Measurements from ENCODE around the gene EVPLL.
"Not testable (repeated sequence)": the region's sequence is repeated elsewhere in the genome, so short reads cannot be mapped to it uniquely, and the experiment has no call there.

Gene EVPLL

DNA sequence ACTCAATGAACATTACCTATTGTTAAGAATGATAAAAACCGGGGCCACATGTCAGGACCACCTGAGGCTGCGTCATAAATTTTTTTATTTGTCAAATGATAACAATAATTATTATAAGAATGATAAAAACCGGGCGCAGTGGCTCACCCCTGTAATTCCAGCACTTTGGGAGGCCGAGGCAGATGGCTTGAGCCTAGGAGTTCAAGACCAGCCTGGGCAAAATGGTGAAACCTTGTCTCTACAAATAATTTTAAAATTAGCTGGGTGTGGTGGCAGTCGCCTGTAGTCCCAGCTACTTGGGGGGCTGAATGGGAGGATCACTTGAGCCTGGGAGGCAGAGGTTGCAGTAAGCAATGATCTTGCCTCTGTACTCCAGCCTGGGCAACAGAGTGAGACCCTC, 13.4 kb upstream of the EVPLL start:
- H3K4me1 ChIP-seq (ENCODE audit: low read length), result no peaks in the 10 kb centered on the region
- H3K4me3 ChIP-seq (ENCODE audit: low read length), result no peak overlapping the region
- H3K4me2 ChIP-seq (ENCODE audit: low read length), result no peak overlapping the region
- H2AFZ ChIP-seq (ENCODE audit: low read depth, low read length), result no peak overlapping the region
- no peak overlapping the region for H3K27ac ChIP-seq (ENCODE audit: low read length)
- H3K36me3 ChIP-seq (replicated peaks; ENCODE audit: low read depth, low read length), result no peaks in the 10 kb centered on the region
- no peaks in the 10 kb centered on the region for H3K27me3 ChIP-seq (ENCODE audit: low read depth, low read length)
- no peak overlapping the region for H3K9ac ChIP-seq (ENCODE audit: low read length)
- no peaks in the 10 kb centered on the region for H3K9me3 ChIP-seq (ENCODE audit: insufficient read depth, low read length)
- H3K79me2 ChIP-seq (ENCODE audit: low read length), result no peaks in the 10 kb centered on the region
- H4K20me1 ChIP-seq (ENCODE audit: insufficient read depth, low read length), result no peaks in the 10 kb centered on the region
- no peak for TF ChIP-seq EZH2phosphoT487 (IDR thresholded peaks at IDR 0.05; ENCODE audit: low read depth)
- TF ChIP-seq, protein P1, sequence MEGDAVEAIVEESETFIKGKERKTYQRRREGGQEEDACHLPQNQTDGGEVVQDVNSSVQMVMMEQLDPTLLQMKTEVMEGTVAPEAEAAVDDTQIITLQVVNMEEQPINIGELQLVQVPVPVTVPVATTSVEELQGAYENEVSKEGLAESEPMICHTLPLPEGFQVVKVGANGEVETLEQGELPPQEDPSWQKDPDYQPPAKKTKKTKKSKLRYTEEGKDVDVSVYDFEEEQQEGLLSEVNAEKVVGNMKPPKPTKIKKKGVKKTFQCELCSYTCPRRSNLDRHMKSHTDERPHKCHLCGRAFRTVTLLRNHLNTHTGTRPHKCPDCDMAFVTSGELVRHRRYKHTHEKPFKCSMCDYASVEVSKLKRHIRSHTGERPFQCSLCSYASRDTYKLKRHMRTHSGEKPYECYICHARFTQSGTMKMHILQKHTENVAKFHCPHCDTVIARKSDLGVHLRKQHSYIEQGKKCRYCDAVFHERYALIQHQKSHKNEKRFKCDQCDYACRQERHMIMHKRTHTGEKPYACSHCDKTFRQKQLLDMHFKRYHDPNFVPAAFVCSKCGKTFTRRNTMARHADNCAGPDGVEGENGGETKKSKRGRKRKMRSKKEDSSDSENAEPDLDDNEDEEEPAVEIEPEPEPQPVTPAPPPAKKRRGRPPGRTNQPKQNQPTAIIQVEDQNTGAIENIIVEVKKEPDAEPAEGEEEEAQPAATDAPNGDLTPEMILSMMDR (IDR thresholded peaks at IDR 0.05; ENCODE audit: low read depth, low read length), result no peak

DNA sequence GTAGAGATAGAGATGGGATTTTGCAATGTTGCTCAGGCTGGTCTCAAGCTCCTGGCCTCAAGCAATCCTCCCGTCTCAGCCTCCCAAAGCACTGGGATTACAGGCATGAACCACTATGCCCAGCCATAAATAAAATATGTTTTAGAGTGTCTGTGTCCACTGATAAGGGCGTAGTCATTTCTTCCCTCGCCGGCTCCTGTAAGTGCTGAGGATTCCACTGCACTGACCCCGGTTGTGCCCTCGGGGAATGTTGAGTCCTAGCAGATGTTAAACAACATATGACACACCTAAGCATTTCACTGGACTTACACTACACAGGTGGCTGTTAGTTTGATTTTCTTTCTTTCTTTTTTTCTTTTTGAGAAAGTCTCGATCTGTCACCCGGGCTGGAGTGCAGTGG, 8.6 kb upstream of the EVPLL start:
- Histone ChIP-seq H3K9me3 (ENCODE audit: insufficient read depth, low read length) (no peaks in the 10 kb centered on the region), H3K9ac (ENCODE audit: low read length) (no peak overlapping the region), H3K27ac (ENCODE audit: low read length) (no peak overlapping the region), H3K4me2 (ENCODE audit: low read length) (no peak overlapping the region), H4K20me1 (ENCODE audit: insufficient read depth, low read length) (no peaks in the 10 kb centered on the region), H2AFZ (ENCODE audit: low read depth, low read length) (no peak overlapping the region), H3K4me1 (ENCODE audit: low read length) (no peaks in the 10 kb centered on the region), H3K79me2 (ENCODE audit: low read length) (no peaks in the 10 kb centered on the region), H3K36me3 (replicated peaks; ENCODE audit: low read depth, low read length) (no peaks in the 10 kb centered on the region), H3K4me3 (ENCODE audit: low read length) (no peak overlapping the region), H3K27me3 (ENCODE audit: low read depth, low read length) (no peaks in the 10 kb centered on the region)
- TF ChIP-seq EZH2phosphoT487 (IDR thresholded peaks at IDR 0.05; ENCODE audit: low read depth), result no peak
- TF ChIP-seq, protein P1 (IDR thresholded peaks at IDR 0.05; ENCODE audit: low read depth, low read length), result no peak

DNA sequence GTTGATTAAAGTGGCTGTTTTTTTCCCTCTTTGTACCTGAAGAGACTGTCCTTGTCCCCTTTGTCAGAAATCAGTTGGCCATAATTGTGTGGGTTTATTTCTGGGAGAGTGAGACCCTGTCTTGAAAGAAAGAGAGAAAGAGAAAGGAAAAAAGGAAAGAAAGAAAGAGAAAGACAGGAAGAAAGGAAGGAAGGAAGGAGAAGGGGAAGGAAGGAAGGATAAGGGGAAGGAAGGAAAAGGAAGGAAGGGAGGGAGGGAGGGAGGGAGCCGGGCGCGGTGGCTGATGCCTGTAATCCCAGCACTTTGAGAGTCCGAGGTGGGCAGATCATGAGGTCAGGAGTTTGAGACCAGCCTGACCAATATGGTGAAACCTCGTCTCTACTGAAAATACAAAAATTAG, 6.8 kb upstream of the EVPLL start:
- Histone ChIP-seq H3K9me3 (ENCODE audit: insufficient read depth, low read length) (no peaks in the 10 kb centered on the region), H3K36me3 (replicated peaks; ENCODE audit: low read depth, low read length) (no peaks in the 10 kb centered on the region)
- no peak for TF ChIP-seq EZH2phosphoT487 (IDR thresholded peaks at IDR 0.05; ENCODE audit: low read depth)
- TF ChIP-seq, protein P1 (IDR thresholded peaks at IDR 0.05; ENCODE audit: low read depth, low read length), result no peak

DNA sequence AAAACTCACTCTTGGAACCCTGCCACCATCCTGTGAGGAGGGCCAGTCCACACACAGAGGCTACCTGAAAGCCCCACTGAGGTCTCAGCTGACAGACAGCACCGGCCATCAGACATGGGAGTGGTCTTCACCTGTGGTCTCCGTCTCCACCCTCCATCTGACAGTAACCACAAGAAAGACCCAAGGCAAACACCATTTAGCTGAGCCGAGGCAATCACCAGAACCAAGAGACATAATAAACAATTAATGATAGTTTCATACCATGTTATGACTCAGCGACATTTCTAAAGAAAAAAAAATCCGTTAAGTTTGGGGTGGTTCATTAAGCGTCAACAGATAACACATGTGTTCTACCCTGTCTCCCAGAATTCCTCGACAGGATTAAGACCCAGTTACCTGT, 6.1 kb upstream of the EVPLL start:
- H3K9ac ChIP-seq (ENCODE audit: low read length), result no peak overlapping the region
- H3K4me2 ChIP-seq (ENCODE audit: low read length), result no peak overlapping the region

More for the DNA sequence above, 6.8 kb upstream of the EVPLL start:
- H4K20me1 ChIP-seq (ENCODE audit: insufficient read depth, low read length), result no peaks in the 10 kb centered on the region
- no peak overlapping the region for H3K27ac ChIP-seq (ENCODE audit: low read length)
- no peaks in the 10 kb centered on the region for H3K79me2 ChIP-seq (ENCODE audit: low read length)
- no peak overlapping the region for H2AFZ ChIP-seq (ENCODE audit: low read depth, low read length)
- H3K4me3 ChIP-seq (ENCODE audit: low read length), result no peak overlapping the region
- H3K9ac ChIP-seq (ENCODE audit: low read length), result no peak overlapping the region
- no peak overlapping the region for H3K4me2 ChIP-seq (ENCODE audit: low read length)
- H3K4me1 ChIP-seq (ENCODE audit: low read length), result no peaks in the 10 kb centered on the region
- H3K27me3 ChIP-seq (ENCODE audit: low read depth, low read length), result no peaks in the 10 kb centered on the region

DNA sequence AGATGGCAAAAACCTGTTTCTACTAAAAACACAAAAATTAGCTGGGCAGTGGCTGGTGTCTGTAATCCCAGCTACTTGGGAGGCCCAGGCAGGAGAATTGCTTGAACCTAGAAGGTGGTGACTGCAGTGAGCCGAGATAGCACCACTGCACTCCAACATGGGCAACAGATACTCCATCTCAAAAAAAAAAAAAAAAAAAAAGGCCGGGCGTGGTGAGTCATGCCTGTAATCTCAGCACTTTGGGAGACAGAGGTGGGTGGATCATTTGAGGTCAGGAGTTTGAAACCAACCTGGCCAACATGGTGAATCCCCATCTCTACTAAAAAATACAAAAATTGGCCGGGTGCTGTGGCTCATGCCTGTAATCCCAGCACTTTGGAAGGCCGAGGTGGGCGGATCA, 4.4 kb upstream of the EVPLL start:
- H3K27me3 ChIP-seq (ENCODE audit: low read depth, low read length); H3K9me3 ChIP-seq (ENCODE audit: insufficient read depth, low read length); H4K20me1 ChIP-seq (ENCODE audit: insufficient read depth, low read length); H3K36me3 ChIP-seq (replicated peaks; ENCODE audit: low read depth, low read length); H2AFZ ChIP-seq (ENCODE audit: low read depth, low read length); H3K4me1 ChIP-seq (ENCODE audit: low read length); H3K4me2 ChIP-seq (ENCODE audit: low read length); H3K79me2 ChIP-seq (ENCODE audit: low read length); H3K27ac ChIP-seq (ENCODE audit: low read length); H3K9ac ChIP-seq (ENCODE audit: low read length); H3K4me3 ChIP-seq (ENCODE audit: low read length): not testable (repeated sequence)

More for the DNA sequence above, 6.1 kb upstream of the EVPLL start:
- TF ChIP-seq EZH2phosphoT487 (IDR thresholded peaks at IDR 0.05; ENCODE audit: low read depth), result no peak
- no peaks in the 10 kb centered on the region for H4K20me1 ChIP-seq (ENCODE audit: insufficient read depth, low read length)
- no peaks in the 10 kb centered on the region for H3K79me2 ChIP-seq (ENCODE audit: low read length)
- H3K36me3 ChIP-seq (replicated peaks; ENCODE audit: low read depth, low read length), result no peaks in the 10 kb centered on the region
- no peaks in the 10 kb centered on the region for H3K9me3 ChIP-seq (ENCODE audit: insufficient read depth, low read length)
- H3K4me1 ChIP-seq (ENCODE audit: low read length), result no peaks in the 10 kb centered on the region
- H3K27ac ChIP-seq (ENCODE audit: low read length), result no peak overlapping the region
- H2AFZ ChIP-seq (ENCODE audit: low read depth, low read length), result no peak overlapping the region
- no peaks in the 10 kb centered on the region for H3K27me3 ChIP-seq (ENCODE audit: low read depth, low read length)
- H3K4me3 ChIP-seq (ENCODE audit: low read length), result no peak overlapping the region

Data from OCI-LY3 (cell line).